ENCODE measurements around the gene NOL9. TPM values are rescaled to one million over a fixed set of nuclear protein-coding genes. Genes with fewer than 3 reads are reported as not detected.

Gene NOL9
- total RNA-seq, 6 experiments from 2014 or later, result 26.4 to 36.4 (median 33.4) TPM

DNA sequence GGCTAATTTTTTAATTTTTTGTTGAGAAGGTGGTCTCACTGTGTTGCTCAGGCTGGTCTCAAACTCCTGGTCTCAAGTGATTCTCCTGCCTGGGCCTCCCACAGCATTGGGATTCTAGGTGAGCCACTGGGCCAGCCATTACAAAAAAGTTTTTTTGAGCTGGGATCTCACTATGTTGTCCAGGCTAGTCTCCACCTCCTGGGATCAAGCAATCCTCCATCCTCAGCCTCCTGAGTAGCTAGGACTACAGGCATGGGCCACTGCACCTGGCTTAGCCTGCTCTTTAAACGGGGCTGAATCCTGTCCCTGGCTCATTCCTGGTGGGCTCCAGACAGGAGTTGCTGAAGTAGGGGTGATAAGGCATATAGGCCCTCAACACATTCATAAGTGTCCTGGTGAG lies 3.3 kb upstream of the NOL9 start:
- DNase-seq, result no peak
- TF ChIP-seq, protein P1, sequence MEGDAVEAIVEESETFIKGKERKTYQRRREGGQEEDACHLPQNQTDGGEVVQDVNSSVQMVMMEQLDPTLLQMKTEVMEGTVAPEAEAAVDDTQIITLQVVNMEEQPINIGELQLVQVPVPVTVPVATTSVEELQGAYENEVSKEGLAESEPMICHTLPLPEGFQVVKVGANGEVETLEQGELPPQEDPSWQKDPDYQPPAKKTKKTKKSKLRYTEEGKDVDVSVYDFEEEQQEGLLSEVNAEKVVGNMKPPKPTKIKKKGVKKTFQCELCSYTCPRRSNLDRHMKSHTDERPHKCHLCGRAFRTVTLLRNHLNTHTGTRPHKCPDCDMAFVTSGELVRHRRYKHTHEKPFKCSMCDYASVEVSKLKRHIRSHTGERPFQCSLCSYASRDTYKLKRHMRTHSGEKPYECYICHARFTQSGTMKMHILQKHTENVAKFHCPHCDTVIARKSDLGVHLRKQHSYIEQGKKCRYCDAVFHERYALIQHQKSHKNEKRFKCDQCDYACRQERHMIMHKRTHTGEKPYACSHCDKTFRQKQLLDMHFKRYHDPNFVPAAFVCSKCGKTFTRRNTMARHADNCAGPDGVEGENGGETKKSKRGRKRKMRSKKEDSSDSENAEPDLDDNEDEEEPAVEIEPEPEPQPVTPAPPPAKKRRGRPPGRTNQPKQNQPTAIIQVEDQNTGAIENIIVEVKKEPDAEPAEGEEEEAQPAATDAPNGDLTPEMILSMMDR (IDR thresholded peaks at IDR 0.05), result no peak
- no peaks in the 10 kb centered on the region for H3K9me3 Mint-ChIP-seq
- no peak overlapping the region for H3K4me3 Mint-ChIP-seq
- no peaks in the 10 kb centered on the region for H3K36me3 Mint-ChIP-seq (ENCODE audit: low read depth)
- peaks cover 12% of the 10 kb centered on the region for H3K27me3 Mint-ChIP-seq (ENCODE audit: insufficient read depth)
- H3K4me1 Mint-ChIP-seq (ENCODE audit: low read depth), result peaks cover 14% of the 10 kb centered on the region
- H3K27ac Mint-ChIP-seq, result no peak overlapping the region

DNA sequence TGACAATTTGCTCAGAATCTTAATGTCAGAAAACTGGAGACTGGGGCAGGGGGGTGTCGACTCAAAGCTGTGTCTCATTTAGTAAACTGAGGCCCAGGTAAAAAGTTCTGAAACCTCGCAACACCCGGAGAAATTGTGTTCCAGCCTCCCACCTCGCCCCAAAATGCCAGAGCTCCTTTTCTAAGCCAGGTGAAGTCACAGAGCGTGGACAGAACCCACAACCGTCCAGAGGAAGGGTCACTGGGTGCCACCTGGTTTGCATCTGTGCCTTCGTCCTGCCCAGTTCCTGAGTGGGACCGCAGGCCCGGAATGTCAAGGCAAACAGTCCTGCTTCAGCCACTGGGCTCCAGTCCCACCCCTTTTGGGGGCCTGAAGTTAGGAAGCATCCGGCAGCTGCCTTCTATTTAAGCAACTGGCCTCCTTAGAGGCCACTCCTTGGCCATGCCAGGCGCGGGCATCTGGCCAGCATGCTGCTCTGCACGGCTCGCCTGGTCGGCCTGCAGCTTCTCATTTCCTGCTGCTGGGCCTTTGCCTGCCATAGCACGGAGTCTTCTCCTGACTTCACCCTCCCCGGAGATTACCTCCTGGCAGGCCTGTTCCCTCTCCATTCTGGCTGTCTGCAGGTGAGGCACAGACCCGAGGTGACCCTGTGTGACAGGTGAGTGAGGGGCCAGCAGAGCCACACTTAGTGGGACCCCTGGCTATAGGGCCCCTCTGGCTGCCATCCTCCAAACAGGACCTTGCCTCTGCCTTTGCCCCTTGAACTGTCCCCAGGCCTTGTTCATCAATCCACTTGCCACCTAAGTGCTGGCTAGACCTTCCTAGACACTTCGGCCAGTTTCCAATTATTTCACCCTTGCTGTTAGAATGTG lies 830 bp upstream of the NOL9 start, which contains the start of gene TAS1R1:
Gene TAS1R1 (plus strand): TSS at position 401 of the 872 bp plus-strand sequence. CDS start 67 bp downstream, at position 468.
- Mint-ChIP-seq H3K27me3 (ENCODE audit: insufficient read depth) (no peaks in the 10 kb centered on the region; the same call in 1 of the 2 replicates), H3K27ac (peak within 1 kb of the TSS; percentile 46; the same call in 1 of the 2 replicates), H3K4me1 (ENCODE audit: low read depth) (peaks cover 14% of the 10 kb centered on the region), H3K36me3 (ENCODE audit: low read depth) (no peaks in the 10 kb centered on the region), H3K9me3 (no peaks in the 10 kb centered on the region), H3K4me3 (peak within 1 kb of the TSS; percentile 83)
- no peak for DNase-seq
- TF ChIP-seq, protein P1 (IDR thresholded peaks at IDR 0.05), result no peak

DNA sequence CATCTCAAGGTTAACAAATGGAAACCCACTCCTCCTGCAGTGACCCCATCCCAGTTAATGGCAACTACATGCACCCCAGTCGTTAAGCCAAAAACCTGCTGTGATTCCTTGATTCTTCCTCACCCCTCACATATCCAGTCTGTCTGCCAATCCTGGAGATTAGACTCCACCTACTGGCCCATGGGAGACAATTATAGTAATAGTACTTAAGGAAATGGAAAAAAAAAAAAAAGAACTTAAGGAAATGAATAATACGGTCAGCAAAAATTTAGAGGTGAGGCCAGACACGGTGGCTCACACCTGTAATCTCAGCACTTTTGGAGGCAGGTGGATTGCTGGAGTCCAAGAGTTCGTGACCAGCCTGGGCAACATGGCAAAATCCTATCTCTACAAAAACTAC lies 7.0 kb downstream of the NOL9 start:
- H3K9me3 Mint-ChIP-seq, result no peaks in the 10 kb centered on the region

DNA sequence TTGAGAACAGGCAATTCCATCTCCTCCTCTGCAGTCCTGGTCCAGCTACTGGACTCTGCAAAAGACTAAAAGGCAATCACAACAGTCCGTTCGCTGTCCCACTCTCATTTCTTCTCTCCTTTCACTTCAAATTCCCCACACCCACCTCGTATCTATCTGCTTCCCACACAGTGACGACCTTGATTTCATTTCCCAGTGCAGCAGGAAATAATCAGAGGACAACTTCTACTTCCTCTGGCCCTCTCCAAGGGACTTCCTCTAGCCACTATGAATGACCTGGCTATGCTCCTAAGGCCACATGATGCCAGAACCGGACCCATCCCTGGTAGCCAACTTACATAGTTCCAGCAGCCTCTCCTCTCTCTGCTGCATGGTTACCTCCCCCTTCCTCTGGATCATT lies 8.0 kb downstream of the NOL9 start:
- H3K4me1 Mint-ChIP-seq (ENCODE audit: low read depth), result peaks cover 27% of the 10 kb centered on the region
- H3K27ac Mint-ChIP-seq, result no peak overlapping the region; the same call in 1 of the 2 replicates

More for the DNA sequence above, 7.0 kb downstream of the NOL9 start:
- Mint-ChIP-seq H3K36me3 (ENCODE audit: low read depth) (peaks cover 25% of the 10 kb centered on the region), H3K4me1 (ENCODE audit: low read depth) (peaks cover 27% of the 10 kb centered on the region), H3K4me3 (no peak overlapping the region), H3K27ac (no peak overlapping the region; the same call in 1 of the 2 replicates), H3K27me3 (ENCODE audit: insufficient read depth) (no peaks in the 10 kb centered on the region; the same call in 1 of the 2 replicates)
- TF ChIP-seq, protein P1 (IDR thresholded peaks at IDR 0.05), result peak; percentile 42
- DNase-seq, result no peak

DNA sequence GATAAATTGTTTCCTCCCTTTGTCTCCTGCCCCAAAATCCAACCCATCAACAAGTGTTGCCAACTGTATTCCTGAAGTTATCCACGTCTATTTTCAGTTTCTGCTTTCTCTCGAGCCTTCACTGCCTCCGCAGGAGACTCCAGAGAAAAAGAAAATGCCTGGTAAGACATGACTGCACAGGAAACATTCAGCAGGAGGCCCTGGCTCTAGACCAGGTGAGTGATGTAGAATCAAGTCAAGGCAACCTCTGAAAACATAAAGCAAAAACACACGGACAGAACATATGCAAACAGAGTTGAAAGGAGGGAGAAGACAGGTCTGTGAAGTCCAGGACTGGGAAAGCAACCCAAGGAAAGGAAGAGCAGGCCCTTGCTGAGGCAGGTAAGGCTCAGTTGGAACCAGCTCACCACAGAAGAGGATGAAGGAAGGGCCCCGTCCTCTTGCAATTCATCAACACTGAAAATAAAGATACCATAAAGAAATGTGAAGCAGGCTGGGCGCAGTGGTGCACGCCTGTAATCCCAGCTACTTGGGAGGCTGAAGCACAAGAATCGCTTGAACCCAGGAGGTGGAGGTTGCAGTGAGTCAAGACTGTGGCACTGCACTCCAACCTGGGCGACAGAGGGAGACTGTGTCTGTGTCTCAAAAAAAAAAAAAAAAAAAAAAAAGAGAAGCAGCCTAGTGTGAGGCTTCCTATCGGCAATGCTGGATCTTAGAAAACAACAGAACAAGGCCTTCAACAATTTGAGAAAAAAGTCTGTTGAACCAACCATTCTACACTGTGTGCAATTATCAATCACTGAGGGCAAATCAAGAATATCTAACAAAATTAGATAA lies 8.8 kb downstream of the NOL9 start:
- peaks cover 27% of the 10 kb centered on the region for H3K4me1 Mint-ChIP-seq (ENCODE audit: low read depth)
- H3K36me3 Mint-ChIP-seq (ENCODE audit: low read depth), result peaks cover 25% of the 10 kb centered on the region
- H3K27ac Mint-ChIP-seq, result peak overlapping the region; percentile 63
- H3K4me3 Mint-ChIP-seq, result peak overlapping the region; percentile 33; the same call in 1 of the 2 replicates
- no peak for DNase-seq
- TF ChIP-seq, protein P1 (IDR thresholded peaks at IDR 0.05), result no peak
- H3K27me3 Mint-ChIP-seq (ENCODE audit: insufficient read depth), result no peaks in the 10 kb centered on the region; the same call in 1 of the 2 replicates
- H3K9me3 Mint-ChIP-seq, result no peaks in the 10 kb centered on the region

More for the DNA sequence above, 8.0 kb downstream of the NOL9 start:
- no peaks in the 10 kb centered on the region for H3K9me3 Mint-ChIP-seq
- no peaks in the 10 kb centered on the region; the same call in 1 of the 2 replicates for H3K27me3 Mint-ChIP-seq (ENCODE audit: insufficient read depth)
- TF ChIP-seq, protein P1 (IDR thresholded peaks at IDR 0.05), result no peak
- H3K4me3 Mint-ChIP-seq, result no peak overlapping the region
- no peak for DNase-seq
- peaks cover 25% of the 10 kb centered on the region for H3K36me3 Mint-ChIP-seq (ENCODE audit: low read depth)

Measured in HFFc6 (cell line).